Endothelial cell of umbilical vein (primary cell): Measurements from ENCODE around the gene HAND2. TPM values are rescaled to one million over a fixed set of nuclear protein-coding genes. Genes with fewer than 3 reads are reported as not detected.

ENCODE experiments used
- BruUV-seq: library from RNA; stranded (reverse); fragments of 400-500 nt; replicated peaks from 2 replicates; lab custom pipeline; 2021; lab: Mats Ljungman, UMichigan
- CTCF ChIA-PET: fragments of 300-600, 350-600 bp; sonication (Branson Sonifier 250); formaldehyde crosslinking; loops from one replicate; lab custom pipeline; 2021; ENCODE audit warnings: antibody characterized with exemption, inconsistent platforms; lab: Charles Lee
- POLR2A ChIA-PET: fragments of 300-600, 350-600 bp; sonication (Branson Sonifier 250); formaldehyde crosslinking; loops from one replicate; lab custom pipeline; 2021; ENCODE audit warnings: antibody characterized with exemption, inconsistent platforms; lab: Charles Lee
- DNase-seq: peaks from one replicate; pipeline ENCODE4 v3.0.0-alpha.2; 2011; ENCODE audit warnings: low read depth, low spot score
- FAIRE-seq: peaks from 2 replicates; lab custom pipeline; 2011; peaks lifted over from hg19 to GRCh38; lab: Jason Lieb, UNC
- H2AFZ ChIP-seq: 2 replicates; pipeline ENCODE4 v1.6.0; 2012; ENCODE audit warnings: low read depth, low read length, control low read depth, inconsistent platforms
- H3K27ac ChIP-seq: 2 replicates; pipeline ENCODE4 v1.5.1; 2011; ENCODE audit warnings: low read depth, mild to moderate bottlenecking, control low read depth, low read length, moderate library complexity; ENCODE audit not compliant: insufficient read depth
- H3K27me3 ChIP-seq, 2 experiments: 2 replicates each; pipeline versions ENCODE4 v1.6.0 to v1.6.1; 2011; ENCODE audit warnings: low read length in 2 of 2, mixed read lengths in 1 of 2; ENCODE audit not compliant: control insufficient read depth in 2 of 2, insufficient read depth in 2 of 2
- H3K36me3 ChIP-seq, 2 experiments: 2 replicates in 1 of 2; 3 replicates in 1 of 2; pipeline ENCODE4 v1.5.1; 2011; ENCODE audit warnings: low read length in 2 of 2, mild to moderate bottlenecking in 1 of 2, moderate library complexity in 1 of 2; ENCODE audit not compliant: control insufficient read depth in 2 of 2, insufficient read depth in 2 of 2; ENCODE audit errors: extremely low read depth in 1 of 2
- H3K4me1 ChIP-seq: 3 replicates; pipeline ENCODE4 v1.5.1; 2011; ENCODE audit warnings: mild to moderate bottlenecking, low read length; ENCODE audit not compliant: control insufficient read depth, insufficient read depth; ENCODE audit errors: extremely low read depth
- H3K4me2 ChIP-seq: 2 replicates; pipeline ENCODE4 v1.6.1; 2011; ENCODE audit warnings: low read length, control low read depth, mixed read lengths; ENCODE audit not compliant: insufficient read depth
- H3K4me3 ChIP-seq, 3 experiments: fragments of 200-600 bp in 1 of 3; sonication (generic), shearing (Covaris generic) in 1 of 3; replicated peaks in 1 of 3; 2 replicates each; pipeline ENCODE4 v1.5.1; 2011 to 2016; ENCODE audit warnings: control low read depth in 3 of 3, low read length in 3 of 3, mild to moderate bottlenecking in 2 of 3, inconsistent platforms in 1 of 3, low read depth in 1 of 3, moderate library complexity in 1 of 3; ENCODE audit not compliant: insufficient read depth in 1 of 3
- H3K79me2 ChIP-seq: 2 replicates; pipeline ENCODE4 v1.6.0; 2012; ENCODE audit warnings: low read length, inconsistent platforms; ENCODE audit not compliant: control insufficient read depth, insufficient read depth
- H3K9ac ChIP-seq: replicated peaks from 2 replicates; pipeline ENCODE3; 2011; ENCODE audit warnings: low read length, control low read depth; ENCODE audit not compliant: insufficient read depth; ENCODE audit errors: extremely low read depth
- H3K9me1 ChIP-seq: replicated peaks from 3 replicates; pipeline ENCODE4 v1.6.0; 2011; ENCODE audit warnings: mild to moderate bottlenecking, low read length; ENCODE audit not compliant: control insufficient read depth, insufficient read depth; ENCODE audit errors: extremely low read depth
- H3K9me3 ChIP-seq: replicated peaks from 2 replicates; pipeline ENCODE4 v1.5.1; 2012; ENCODE audit warnings: low read length, inconsistent platforms; ENCODE audit not compliant: control insufficient read depth, insufficient read depth
- H4K20me1 ChIP-seq: replicated peaks from 2 replicates; pipeline ENCODE3; 2011; ENCODE audit warnings: mild to moderate bottlenecking, low read length; ENCODE audit not compliant: control insufficient read depth, insufficient read depth; ENCODE audit errors: extremely low read depth
- EZH2 ChIP-seq: IDR thresholded peaks from 2 replicates; pipeline ENCODE4 v1.6.1; 2012; ENCODE audit warnings: borderline replicate concordance, low read depth, mild to moderate bottlenecking, moderate library complexity, low read length, inconsistent platforms; ENCODE audit not compliant: severe bottlenecking
- FOS ChIP-seq: IDR thresholded peaks from 2 replicates; pipeline ENCODE4 v1.6.1; 2011; ENCODE audit warnings: mild to moderate bottlenecking, low read length, moderate library complexity, borderline replicate concordance; ENCODE audit not compliant: insufficient read depth
- GATA2 ChIP-seq: IDR thresholded peaks from 2 replicates; pipeline ENCODE4 v1.7.0; 2011; ENCODE audit warnings: low read depth, mild to moderate bottlenecking, moderate library complexity, mixed read lengths, low read length; ENCODE audit not compliant: insufficient read length, insufficient read depth
- JUN ChIP-seq: IDR thresholded peaks from 2 replicates; pipeline ENCODE4 v1.6.1; 2011; ENCODE audit warnings: borderline replicate concordance, low read depth; ENCODE audit not compliant: insufficient read length, insufficient read depth
- MYC ChIP-seq: IDR thresholded peaks from one replicate; pipeline ENCODE4 v1.6.1; 2011; ENCODE audit warnings: mild to moderate bottlenecking, low read depth, low read length
- POLR2A ChIP-seq: IDR thresholded peaks from 2 replicates; pipeline ENCODE4 v1.6.1; 2012; ENCODE audit warnings: low read depth, mild to moderate bottlenecking, control low read depth, low read length
- POLR2AphosphoS5 ChIP-seq: IDR thresholded peaks from 2 replicates; pipeline ENCODE4 v1.6.1; 2012; ENCODE audit warnings: low read depth, mild to moderate bottlenecking, control low read depth, low read length, moderate library complexity; ENCODE audit not compliant: insufficient read depth
- dilution Hi-C: fragments of 300-500 bp; cut with MboI; formaldehyde crosslinking; loops from one replicate; pipeline ENCODE4 v1.15.0; 2019; ENCODE audit warnings: low sequenced_read_pairs; ENCODE audit not compliant: extremely low pct_ligation_motif_present
- intact Hi-C: fragments of 100-400 bp; cut with micrococcal nuclease; formaldehyde crosslinking; loops from one replicate; pipeline ENCODE4 v1.10.0; 2022
- polyA plus RNA-seq, 4 experiments: library from polyadenylated mRNA; depleted of rRNA in 3 of 4; stranded (reverse) in 3 of 4; unstranded in 1 of 4; fragments of >200 nt; gene quantifications; 2 replicates each; pipeline versions ENCODE4 v1.2.1 to v1.2.3, GENCODE V29; 2011 to 2012; ENCODE audit warnings: missing spikeins in 1 of 4
- total RNA-seq: library from RNA; stranded (reverse); gene quantifications from 2 replicates; pipeline ENCODE4 v1.2.3, GENCODE V29; 2021
- TF ChIP-seq, protein P1 (sequence below): IDR thresholded peaks from 2 replicates; pipeline ENCODE4 v1.6.1; 2011; ENCODE audit not compliant: insufficient read depth, insufficient read length
- TF ChIP-seq, protein P2 (sequence below), 2 donors: IDR thresholded peaks; 1 replicate in 1 of 2; 2 replicates in 1 of 2; pipeline ENCODE4 v1.5.1; 2011; ENCODE audit warnings: low read length in 2 of 2, mild to moderate bottlenecking in 2 of 2, moderate library complexity in 2 of 2, control low read depth in 1 of 2, inconsistent platforms in 1 of 2, low read depth in 1 of 2; ENCODE audit not compliant: insufficient read depth in 1 of 2; ENCODE audit errors: extremely low read depth in 1 of 2

HAND2 gene
- total and polyA plus RNA-seq, 2 donors (not counting 3 experiments of a cell fraction or from before 2014, with no cell fraction given), result not detected

DNA sequence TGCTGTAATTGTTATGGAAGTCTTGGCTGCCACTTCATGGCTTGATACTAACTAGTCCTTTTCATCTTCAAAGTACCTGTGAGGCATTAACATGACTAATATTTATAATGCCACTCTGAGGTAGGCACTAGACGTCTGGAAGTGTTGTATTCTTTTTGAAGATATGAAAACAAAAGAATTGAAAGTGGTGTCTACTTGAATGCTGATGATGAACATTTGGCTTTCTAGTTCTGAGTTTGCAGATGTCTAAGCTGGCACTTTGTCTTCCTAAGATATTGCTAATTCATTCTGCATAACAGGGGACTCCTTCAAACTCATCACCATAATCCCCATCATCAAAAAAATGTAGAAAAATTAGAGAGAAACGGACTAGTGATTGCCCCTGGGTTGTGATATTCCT, 41.6 kb upstream of the HAND2 start:
- H4K20me1 ChIP-seq, result no peaks in the 10 kb centered on the region
- H3K27me3 ChIP-seq, result no peaks in the 10 kb centered on the region
- FAIRE-seq, result no peak
- ChIA-PET CTCF (no interaction called here), POLR2A (no interaction called here)
- no peak overlapping the region for H2AFZ ChIP-seq
- intact Hi-C loops (no loop called here), dilution Hi-C loops (no loop called here)
- DNase-seq, result no peak
- no peaks in the 10 kb centered on the region for H3K79me2 ChIP-seq
- H3K27ac ChIP-seq, result no peak overlapping the region
- H3K9me3 ChIP-seq, result no peaks in the 10 kb centered on the region
- no peaks in the 10 kb centered on the region for H3K4me1 ChIP-seq
- H3K9me1 ChIP-seq, result no peaks in the 10 kb centered on the region
- H3K4me2 ChIP-seq, result no peak overlapping the region
- no peak overlapping the region for H3K9ac ChIP-seq
- no TSS peak for BruUV-seq
- H3K4me3 ChIP-seq, result no peak overlapping the region
- H3K36me3 ChIP-seq, result no peaks in the 10 kb centered on the region
- TF ChIP-seq MYC (no peak), EZH2 (no peak), POLR2AphosphoS5 (no peak), JUN (no peak), FOS (no peak), GATA2 (no peak), POLR2A (no peak)
- TF ChIP-seq, protein P1, sequence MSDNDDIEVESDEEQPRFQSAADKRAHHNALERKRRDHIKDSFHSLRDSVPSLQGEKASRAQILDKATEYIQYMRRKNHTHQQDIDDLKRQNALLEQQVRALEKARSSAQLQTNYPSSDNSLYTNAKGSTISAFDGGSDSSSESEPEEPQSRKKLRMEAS, result no peak
- TF ChIP-seq, protein P2, sequence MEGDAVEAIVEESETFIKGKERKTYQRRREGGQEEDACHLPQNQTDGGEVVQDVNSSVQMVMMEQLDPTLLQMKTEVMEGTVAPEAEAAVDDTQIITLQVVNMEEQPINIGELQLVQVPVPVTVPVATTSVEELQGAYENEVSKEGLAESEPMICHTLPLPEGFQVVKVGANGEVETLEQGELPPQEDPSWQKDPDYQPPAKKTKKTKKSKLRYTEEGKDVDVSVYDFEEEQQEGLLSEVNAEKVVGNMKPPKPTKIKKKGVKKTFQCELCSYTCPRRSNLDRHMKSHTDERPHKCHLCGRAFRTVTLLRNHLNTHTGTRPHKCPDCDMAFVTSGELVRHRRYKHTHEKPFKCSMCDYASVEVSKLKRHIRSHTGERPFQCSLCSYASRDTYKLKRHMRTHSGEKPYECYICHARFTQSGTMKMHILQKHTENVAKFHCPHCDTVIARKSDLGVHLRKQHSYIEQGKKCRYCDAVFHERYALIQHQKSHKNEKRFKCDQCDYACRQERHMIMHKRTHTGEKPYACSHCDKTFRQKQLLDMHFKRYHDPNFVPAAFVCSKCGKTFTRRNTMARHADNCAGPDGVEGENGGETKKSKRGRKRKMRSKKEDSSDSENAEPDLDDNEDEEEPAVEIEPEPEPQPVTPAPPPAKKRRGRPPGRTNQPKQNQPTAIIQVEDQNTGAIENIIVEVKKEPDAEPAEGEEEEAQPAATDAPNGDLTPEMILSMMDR (IDR thresholded peaks at IDR 0.05; ENCODE audit: extremely low read depth in 1 of 2, insufficient read depth in 1 of 2, low read depth in 1 of 2, low read length in 2 of 2), result no peak
